HCT116 (cell line): ENCODE measurements around the gene CFAP97D1.

Experiments used
- CEBPB ChIP-seq: IDR thresholded peaks from 2 replicates; pipeline ENCODE4 v1.6.1; 2012; ENCODE audit warnings: low read depth
- EZH2 ChIP-seq: fragments of 200-600 bp; sonication (generic); IDR thresholded peaks from 2 replicates; pipeline ENCODE4 v1.6.1; 2017; ENCODE audit warnings: antibody characterized with exemption, mixed run types
- POLR2A ChIP-seq: IDR thresholded peaks from 2 replicates; pipeline ENCODE4 v1.7.0; 2011; ENCODE audit warnings: borderline replicate concordance; ENCODE audit not compliant: insufficient read depth, insufficient read length; ENCODE audit errors: extremely low read depth
- POLR2AphosphoS5 ChIP-seq: IDR thresholded peaks from 2 replicates; pipeline ENCODE4 v1.6.1; 2011; ENCODE audit warnings: mild to moderate bottlenecking, low read depth, low read length, moderate library complexity
- RAD21 ChIP-seq: IDR thresholded peaks from 2 replicates; pipeline ENCODE4 v1.6.1; 2012; ENCODE audit warnings: low read depth, mild to moderate bottlenecking
- SP1 ChIP-seq: IDR thresholded peaks from 2 replicates; pipeline ENCODE4 v1.6.1; 2012; ENCODE audit warnings: low read depth
- SRF ChIP-seq: IDR thresholded peaks from 2 replicates; pipeline ENCODE4 v1.6.1; 2012; ENCODE audit warnings: low read depth
- YY1 ChIP-seq: IDR thresholded peaks from 2 replicates; pipeline ENCODE4 v1.6.1; 2011; ENCODE audit warnings: low read length, low read depth, moderate library complexity, mild to moderate bottlenecking; ENCODE audit not compliant: insufficient replicate concordance; ENCODE audit errors: extremely low read depth
- TF ChIP-seq, protein P1 (sequence below), 3 experiments: fragments of 200-600 bp in 1 of 3; sonication (generic) in 1 of 3; IDR thresholded peaks in 2 of 3; conservative IDR thresholded peaks in 1 of 3; 2 replicates each; pipeline ENCODE4 v1.5.1; 2012 to 2017; ENCODE audit warnings: low read depth in 2 of 3, low read length in 2 of 3, antibody characterized with exemption in 1 of 3, borderline replicate concordance in 1 of 3, control low read depth in 1 of 3, mild to moderate bottlenecking in 1 of 3, mixed read lengths in 1 of 3, mixed run types in 1 of 3, moderate library complexity in 1 of 3; ENCODE audit not compliant: insufficient read depth in 1 of 3

DNA sequence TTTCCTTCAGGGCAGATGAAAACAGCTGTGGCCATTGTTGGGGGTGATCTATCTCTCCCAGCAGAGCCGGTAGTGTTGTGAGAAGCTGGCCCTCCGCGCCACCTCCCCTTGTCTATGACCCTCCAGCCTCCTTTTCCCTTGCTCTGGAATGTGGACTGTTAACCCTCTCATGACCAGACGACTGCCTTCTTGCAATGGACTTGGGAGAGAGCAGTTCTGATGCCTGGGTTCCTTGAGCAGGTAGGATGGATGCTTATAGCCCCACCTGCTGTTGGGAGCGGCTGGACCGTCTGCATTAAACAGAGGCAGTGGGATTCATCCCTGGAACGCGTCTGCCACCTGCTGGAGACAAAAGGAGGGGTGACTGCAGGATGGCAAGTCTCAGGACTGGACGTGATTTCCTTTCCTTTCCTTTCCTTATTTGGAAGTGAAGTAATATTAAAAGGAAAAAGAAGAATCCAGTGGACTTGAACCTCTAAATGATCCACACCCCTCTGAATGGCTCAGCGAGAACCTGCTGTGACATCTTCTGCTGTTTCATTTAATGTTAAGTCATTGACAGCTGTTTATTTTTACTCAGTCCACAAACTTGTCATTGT lies 19.9 kb upstream of the CFAP97D1 start:
- TF ChIP-seq, protein P1, sequence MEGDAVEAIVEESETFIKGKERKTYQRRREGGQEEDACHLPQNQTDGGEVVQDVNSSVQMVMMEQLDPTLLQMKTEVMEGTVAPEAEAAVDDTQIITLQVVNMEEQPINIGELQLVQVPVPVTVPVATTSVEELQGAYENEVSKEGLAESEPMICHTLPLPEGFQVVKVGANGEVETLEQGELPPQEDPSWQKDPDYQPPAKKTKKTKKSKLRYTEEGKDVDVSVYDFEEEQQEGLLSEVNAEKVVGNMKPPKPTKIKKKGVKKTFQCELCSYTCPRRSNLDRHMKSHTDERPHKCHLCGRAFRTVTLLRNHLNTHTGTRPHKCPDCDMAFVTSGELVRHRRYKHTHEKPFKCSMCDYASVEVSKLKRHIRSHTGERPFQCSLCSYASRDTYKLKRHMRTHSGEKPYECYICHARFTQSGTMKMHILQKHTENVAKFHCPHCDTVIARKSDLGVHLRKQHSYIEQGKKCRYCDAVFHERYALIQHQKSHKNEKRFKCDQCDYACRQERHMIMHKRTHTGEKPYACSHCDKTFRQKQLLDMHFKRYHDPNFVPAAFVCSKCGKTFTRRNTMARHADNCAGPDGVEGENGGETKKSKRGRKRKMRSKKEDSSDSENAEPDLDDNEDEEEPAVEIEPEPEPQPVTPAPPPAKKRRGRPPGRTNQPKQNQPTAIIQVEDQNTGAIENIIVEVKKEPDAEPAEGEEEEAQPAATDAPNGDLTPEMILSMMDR (IDR thresholded peaks at IDR 0.05 in 2 of 3, conservative IDR thresholded peaks at IDR 0.05 in 1 of 3; ENCODE audit: borderline replicate concordance in 1 of 3, insufficient read depth in 1 of 3, low read depth in 2 of 3, low read length in 2 of 3), result peak; percentile 99 to 100 (median 100)
- TF ChIP-seq SP1, result no peak
- no peak for TF ChIP-seq CEBPB
- no peak for TF ChIP-seq POLR2AphosphoS5
- no peak for TF ChIP-seq POLR2A
- no peak for TF ChIP-seq YY1
- TF ChIP-seq SRF, result peak; percentile 98
- TF ChIP-seq RAD21, result peak; percentile 100
- no peak for TF ChIP-seq EZH2
